ENCODE results near the gene PTPDC1.

DNA sequence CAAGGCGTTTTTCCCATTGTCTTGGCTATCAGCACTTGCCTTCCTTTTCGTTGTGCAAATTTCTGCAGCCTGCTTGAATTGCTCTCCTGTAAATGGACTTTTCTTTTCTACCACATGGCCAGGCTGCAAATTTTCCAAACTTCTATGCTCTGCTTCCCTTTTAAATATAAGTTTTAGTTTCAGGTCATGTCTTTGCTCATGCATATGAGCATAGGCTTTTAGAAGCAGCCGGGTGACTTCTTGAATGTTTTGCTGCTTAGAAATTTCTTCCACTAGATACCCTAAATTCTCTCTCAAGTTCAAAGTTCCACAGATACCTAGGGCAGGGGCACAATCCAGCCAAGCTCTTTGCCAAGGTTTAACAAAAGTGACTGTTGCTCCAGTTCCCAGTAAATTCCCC is 22.4 kb upstream of the PTPDC1 start:
- TF ChIP-seq, protein P1, sequence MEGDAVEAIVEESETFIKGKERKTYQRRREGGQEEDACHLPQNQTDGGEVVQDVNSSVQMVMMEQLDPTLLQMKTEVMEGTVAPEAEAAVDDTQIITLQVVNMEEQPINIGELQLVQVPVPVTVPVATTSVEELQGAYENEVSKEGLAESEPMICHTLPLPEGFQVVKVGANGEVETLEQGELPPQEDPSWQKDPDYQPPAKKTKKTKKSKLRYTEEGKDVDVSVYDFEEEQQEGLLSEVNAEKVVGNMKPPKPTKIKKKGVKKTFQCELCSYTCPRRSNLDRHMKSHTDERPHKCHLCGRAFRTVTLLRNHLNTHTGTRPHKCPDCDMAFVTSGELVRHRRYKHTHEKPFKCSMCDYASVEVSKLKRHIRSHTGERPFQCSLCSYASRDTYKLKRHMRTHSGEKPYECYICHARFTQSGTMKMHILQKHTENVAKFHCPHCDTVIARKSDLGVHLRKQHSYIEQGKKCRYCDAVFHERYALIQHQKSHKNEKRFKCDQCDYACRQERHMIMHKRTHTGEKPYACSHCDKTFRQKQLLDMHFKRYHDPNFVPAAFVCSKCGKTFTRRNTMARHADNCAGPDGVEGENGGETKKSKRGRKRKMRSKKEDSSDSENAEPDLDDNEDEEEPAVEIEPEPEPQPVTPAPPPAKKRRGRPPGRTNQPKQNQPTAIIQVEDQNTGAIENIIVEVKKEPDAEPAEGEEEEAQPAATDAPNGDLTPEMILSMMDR (IDR thresholded peaks at IDR 0.05), result no peak
- no peak for TF ChIP-seq POLR2AphosphoS5 (IDR thresholded peaks at IDR 0.05)

Measured in gastroesophageal sphincter (tissue), 3 donors.